DND-41 (cell line): ENCODE measurements around the gene CKLF.

ENCODE experiments used
- EZH2 ChIP-seq: IDR thresholded peaks from 3 replicates; pipeline ENCODE4 v1.6.1; 2012; ENCODE audit warnings: borderline replicate concordance, low read depth, mild to moderate bottlenecking, moderate library complexity, low read length, inconsistent platforms; ENCODE audit not compliant: severe bottlenecking
- TF ChIP-seq, protein P1 (sequence below): IDR thresholded peaks from 2 replicates; pipeline ENCODE4 v1.5.1; 2012; ENCODE audit warnings: borderline replicate concordance, low read length, moderate library complexity, mild to moderate bottlenecking; ENCODE audit not compliant: poor library complexity, severe bottlenecking; ENCODE audit errors: extremely low read depth

DNA sequence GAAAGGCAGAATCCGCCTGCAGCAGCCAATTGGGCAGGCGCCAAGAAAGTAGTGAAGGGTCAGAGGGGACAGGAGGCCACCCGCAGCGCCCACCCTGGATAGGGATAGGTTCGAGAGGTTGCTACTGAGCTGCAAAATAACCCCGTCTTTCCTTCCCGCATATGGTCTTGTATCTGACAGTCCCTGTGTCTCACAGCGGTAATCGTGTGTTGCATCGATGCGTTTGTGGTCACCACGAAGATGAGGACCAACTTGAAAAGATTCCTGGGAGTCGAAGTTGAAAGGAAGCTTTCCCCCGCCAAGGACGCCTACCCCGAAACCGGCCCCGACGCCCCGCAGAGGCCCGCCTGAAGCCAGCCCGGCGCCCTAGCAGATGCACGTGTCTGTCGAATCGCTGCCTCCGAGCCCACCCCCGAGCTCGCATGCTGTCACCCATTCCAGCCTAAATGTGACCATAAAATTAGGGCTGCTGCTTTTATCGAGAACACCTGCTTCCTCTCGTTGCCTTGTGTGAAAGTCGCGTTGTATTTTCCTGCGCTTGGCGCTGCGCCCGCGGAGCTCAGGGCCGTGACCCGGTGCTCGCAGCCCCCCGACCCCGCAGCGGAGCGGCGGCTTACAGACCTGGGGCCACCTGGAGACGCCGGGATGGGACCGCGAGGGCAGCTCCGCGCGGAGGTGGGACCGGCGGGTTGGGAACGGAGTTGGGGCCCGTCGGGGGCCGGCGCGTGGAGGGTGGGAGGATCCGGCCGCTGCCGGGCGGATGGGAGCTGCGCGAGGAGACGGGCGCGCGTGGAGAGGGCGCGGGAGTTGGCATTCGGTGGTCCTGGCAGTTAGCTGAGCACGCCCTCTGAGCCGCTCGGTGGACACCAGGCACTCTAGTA lies 26.5 kb downstream of the CKLF start, which contains the start of gene CMTM2:
- TF ChIP-seq, protein P1, sequence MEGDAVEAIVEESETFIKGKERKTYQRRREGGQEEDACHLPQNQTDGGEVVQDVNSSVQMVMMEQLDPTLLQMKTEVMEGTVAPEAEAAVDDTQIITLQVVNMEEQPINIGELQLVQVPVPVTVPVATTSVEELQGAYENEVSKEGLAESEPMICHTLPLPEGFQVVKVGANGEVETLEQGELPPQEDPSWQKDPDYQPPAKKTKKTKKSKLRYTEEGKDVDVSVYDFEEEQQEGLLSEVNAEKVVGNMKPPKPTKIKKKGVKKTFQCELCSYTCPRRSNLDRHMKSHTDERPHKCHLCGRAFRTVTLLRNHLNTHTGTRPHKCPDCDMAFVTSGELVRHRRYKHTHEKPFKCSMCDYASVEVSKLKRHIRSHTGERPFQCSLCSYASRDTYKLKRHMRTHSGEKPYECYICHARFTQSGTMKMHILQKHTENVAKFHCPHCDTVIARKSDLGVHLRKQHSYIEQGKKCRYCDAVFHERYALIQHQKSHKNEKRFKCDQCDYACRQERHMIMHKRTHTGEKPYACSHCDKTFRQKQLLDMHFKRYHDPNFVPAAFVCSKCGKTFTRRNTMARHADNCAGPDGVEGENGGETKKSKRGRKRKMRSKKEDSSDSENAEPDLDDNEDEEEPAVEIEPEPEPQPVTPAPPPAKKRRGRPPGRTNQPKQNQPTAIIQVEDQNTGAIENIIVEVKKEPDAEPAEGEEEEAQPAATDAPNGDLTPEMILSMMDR = no peak
- no peak for TF ChIP-seq EZH2
